SHP77 (cell line): ENCODE measurements around the gene MEF2C.

Source experiments
- DNase-seq, 2 experiments: peaks; one replicate each; lab custom pipeline; 2025; lab: John Stamatoyannopoulos, UW

The MEF2C gene

GRCh38 chr5:88688156-88688983, 194.6 kb downstream of the MEF2C start:
- no peak for DNase-seq

GRCh38 chr5:88687373-88687911, 195.5 kb downstream of the MEF2C start:
- no peak for DNase-seq

GRCh38 chr5:88686726-88687125, 196.3 kb downstream of the MEF2C start:
- DNase-seq: no peak

- no peak for DNase-seq
Observed at GRCh38 chr5:88685591-88686541, 197.1 kb downstream of the MEF2C start.

- DNase-seq: peak; percentile 92 to 93
Observed at GRCh38 chr5:88683506-88684135, 199.4 kb downstream of the MEF2C start.

- no peak for DNase-seq
Observed at GRCh38 chr5:88682881-88683361, 200.1 kb downstream of the MEF2C start.

- DNase-seq: no peak
Observed at GRCh38 chr5:88682131-88682530, 200.9 kb downstream of the MEF2C start.

GRCh38 chr5:88681211-88681803, 201.7 kb downstream of the MEF2C start:
- DNase-seq: no peak

- peak; percentile 64 to 72 for DNase-seq
Observed at GRCh38 chr5:88680253-88681132, 202.5 kb downstream of the MEF2C start.

GRCh38 chr5:88679638-88680037, 203.3 kb downstream of the MEF2C start:
- no peak for DNase-seq

GRCh38 chr5:88678770-88679381, 204.1 kb downstream of the MEF2C start:
- no peak for DNase-seq

- no peak for DNase-seq
Observed at GRCh38 chr5:88677943-88678769, 204.8 kb downstream of the MEF2C start.

- DNase-seq: no peak
Observed at GRCh38 chr5:88677376-88677895, 205.5 kb downstream of the MEF2C start.

- DNase-seq: no peak
Observed at GRCh38 chr5:88676637-88677375, 206.2 kb downstream of the MEF2C start.

- peak; percentile 87 to 93 for DNase-seq
Observed at GRCh38 chr5:88675708-88676636, 207.0 kb downstream of the MEF2C start.

GRCh38 chr5:88675168-88675707, 207.7 kb downstream of the MEF2C start:
- peak; percentile 52 to 78 for DNase-seq
